Middle frontal gyrus (tissue), 1 donor: ENCODE data around the gene KCTD20.
"Not testable (repeated sequence)": the region's sequence is repeated elsewhere in the genome, so short reads cannot be mapped to it uniquely, and the experiment has no call there.

Source experiments
- DNase-seq: peaks from one replicate; pipeline ENCODE4 v3.0.0-alpha.2; 2015; ENCODE audit warnings: low spot score; ENCODE audit errors: extremely low spot score

The KCTD20 gene

DNA sequence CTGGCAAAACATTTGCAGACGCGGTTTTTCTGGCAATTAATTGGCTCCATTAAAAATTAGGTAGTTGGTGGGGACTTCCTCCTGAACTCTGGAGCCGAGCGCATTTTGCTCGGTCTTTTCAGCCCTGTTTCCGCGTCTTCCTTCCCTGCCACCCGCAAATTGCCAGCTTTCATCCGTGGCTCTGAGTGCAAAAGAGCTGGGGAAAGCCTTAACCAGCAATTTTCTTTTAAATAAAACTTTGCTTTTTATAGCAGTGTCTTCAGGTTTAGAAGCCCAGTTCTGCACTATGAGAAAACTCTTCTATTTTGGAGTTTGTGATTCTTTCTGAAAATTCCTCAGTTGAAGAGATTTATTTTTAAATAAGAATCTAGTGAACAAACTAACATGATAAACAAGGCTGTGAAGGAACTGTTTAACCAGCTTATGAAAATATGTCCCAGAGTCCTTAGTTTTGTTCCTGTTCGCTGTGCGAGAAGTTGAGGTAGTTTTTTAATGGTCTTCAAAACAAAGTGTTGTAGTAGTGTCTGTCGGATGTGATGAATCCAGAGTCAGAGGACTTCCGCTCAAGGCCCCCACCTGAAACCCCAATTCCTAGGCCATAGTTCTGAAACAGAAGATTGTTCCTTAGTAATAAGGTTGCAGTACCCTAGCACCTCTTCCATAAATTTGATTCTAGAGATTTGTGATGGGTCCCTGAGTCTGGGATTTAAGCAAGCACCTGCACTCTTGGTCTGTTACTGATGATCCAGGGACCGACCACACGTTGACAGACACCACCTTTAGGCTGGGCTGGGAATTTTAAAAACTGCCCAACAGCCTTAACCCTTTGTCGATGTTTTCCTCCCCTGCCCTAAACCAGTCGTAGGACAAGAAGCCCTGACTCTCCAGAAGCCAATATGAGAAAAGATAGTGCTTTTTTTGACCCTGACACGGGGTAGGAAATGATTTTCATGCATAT lies 950 bp downstream of the KCTD20 start:
- no peak for DNase-seq

DNA sequence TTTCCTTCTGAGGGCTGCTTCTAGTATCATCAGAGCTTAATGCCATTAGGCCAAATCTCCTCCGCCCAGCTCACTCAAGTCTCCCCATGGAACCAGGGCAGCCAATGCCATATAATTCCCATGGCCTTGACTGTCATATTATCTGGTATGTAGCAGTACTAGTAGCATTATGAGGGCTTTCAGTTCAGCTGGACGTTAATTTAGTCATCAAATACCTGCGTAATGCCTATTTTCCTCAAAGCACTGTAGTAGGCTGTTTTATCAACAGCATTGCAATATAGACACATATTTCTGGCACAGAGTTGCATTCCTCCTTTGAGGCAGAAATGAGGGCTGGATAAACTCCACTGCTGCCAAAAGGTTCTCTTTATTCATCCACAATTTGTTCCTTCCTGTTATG lies 1.7 kb downstream of the KCTD20 start:
- DNase-seq: no peak

DNA sequence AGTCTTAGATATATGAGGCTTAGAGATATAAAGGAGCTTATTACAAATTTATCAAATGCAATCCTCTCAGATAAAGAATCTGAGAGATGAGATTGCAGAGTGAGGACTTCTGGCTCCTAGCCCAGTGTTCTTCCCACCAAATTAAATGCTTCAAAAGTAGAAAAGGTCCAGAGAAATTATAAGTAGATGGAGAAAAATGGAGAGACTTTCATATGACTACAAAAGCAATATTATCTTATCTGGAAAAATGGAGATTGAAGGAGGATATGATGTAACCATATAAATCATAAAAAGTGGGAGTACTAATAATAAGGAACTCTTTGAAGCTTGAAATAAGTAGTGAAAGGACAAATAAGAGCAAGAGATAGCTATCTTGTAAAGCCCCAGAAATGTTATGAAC lies 2.8 kb downstream of the KCTD20 start:
- DNase-seq: no peak

DNA sequence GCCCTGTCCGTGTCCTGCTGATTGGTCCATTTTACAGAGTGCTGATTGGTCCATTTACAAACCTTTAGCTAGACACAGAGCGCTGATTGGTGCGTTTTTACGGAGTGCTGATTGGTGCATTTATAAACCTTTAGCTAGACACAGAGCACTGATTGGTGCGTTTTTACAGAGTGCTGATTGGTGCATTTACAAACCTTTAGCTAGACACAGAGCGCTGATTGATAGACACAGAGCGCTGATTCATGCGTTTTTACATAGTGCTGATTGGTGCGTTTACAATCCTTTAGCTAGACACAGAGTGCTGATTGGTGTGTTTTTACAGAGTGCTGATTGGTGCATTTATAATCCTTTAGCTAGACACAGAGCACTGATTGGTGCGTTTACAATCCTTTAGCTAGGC lies 6.4 kb downstream of the KCTD20 start:
- DNase-seq: not testable (repeated sequence)

DNA sequence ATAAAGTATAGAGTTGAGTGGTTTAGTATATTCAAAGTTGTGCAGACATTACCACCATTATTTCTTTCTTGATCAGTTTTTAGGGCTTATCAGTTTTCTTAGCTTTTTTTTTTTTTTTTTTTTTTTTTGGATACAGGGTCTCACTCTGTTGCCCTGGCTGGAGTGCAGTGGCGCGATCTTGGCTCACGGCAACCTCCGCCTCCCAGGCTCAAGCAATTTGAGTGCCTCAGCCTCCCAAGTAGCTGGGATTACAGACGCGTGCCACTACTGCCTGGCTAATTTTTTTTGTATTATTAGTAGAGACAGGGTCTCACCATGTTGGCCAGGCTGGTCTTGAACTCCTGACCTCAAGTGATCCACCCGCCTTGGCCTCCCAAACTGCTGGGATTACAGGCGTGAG lies 10.1 kb downstream of the KCTD20 start:
- not testable (repeated sequence) for DNase-seq

DNA sequence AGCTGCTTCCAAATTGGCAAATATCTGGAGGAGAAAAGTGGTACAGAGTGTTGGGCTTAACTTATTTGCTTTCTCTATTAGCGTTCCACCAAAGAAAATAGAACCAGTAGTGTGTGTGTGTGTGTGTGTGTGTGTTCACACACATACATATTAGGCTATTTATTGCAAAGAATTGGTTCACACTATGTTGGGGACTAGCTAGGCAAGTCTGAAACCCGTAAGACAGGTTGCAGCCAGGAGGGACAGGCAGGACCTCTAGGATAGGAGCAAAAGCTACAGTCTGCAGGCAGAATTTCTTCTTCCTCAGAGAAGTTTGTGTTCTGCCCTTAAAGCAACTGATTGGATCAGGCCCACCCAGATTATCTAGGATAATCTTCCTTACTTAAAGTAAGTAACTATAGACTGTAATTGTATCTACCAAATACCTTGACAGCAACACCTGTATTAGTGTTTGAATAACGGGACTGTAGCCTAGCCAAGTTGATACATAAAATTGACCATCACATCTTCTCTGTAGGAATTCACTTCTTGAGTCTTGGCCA lies 12.8 kb downstream of the KCTD20 start:
- DNase-seq: no peak

DNA sequence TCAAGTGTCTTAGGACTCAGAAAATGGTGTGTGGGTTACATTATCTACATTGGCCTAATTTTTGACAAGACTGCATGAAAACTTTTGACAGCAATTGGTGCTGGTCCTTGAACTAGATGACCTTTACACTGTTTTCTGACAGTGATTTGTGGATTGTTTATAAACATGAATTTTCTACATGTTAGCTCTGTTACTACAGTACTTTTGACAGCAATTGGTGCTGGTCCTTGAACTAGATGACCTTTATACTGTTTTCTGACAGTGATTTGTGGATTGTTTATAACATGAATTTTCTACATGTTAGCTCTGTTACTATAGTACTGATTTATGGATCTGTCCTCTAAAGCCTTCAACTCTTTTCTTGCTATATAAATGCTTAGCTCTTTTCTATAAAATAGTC lies 16.7 kb downstream of the KCTD20 start:
- no peak for DNase-seq

DNA sequence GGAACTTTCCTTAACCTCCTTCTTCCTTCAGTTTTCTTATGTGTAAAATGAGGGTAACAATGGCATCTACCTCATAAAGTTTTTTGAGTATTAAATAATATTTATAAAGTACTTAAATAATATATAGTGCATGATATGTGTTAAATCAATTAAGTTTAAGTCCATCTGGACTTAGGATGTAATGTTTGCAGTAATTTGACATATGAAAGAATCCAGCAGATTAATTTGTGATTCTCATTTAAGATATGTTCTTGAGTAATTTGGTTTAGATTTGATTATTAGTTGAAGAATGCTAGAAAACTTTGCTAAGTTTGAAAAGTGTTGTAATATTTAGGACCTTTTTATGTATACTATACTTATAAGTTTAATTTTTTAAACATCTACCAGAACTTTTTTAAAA lies 18.1 kb downstream of the KCTD20 start:
- no peak for DNase-seq

DNA sequence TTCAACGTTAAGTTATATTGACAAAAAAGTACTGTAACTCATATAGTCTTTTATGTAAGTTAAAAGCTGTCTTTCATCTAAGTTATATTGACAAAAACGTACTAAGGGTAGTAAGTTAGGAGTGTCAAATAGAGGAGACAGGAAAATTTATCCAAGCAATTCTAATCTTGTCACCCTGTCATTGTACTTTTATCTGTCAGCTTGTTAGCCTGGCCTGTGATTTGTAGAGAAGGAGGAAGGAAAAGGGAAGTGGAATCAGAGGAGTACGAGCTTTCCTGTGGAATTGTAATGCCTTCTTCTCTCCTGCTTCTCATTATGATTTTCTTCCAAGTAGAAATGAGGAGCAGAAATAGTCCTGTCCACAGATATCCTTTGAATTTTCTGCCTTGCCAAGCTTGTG lies 18.8 kb downstream of the KCTD20 start:
- DNase-seq: no peak

DNA sequence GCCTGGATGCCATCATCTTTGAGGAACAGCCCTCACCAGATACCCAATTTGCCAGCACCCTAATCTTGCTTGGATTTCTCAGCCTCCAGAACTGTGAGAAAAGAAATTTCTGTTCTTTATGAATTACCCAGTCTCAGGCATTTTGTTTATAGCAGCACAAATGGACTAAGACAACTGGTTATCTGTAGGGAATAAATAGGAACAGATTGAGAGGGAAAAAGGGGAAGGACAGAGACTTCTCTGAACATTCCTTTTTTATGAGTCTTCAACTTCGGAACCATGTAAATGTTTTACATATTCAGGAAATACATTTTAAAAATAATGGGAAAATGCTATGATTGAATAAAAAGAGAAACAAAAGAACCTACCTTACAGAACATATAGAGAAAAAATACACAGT lies 20.9 kb downstream of the KCTD20 start:
- DNase-seq: no peak

DNA sequence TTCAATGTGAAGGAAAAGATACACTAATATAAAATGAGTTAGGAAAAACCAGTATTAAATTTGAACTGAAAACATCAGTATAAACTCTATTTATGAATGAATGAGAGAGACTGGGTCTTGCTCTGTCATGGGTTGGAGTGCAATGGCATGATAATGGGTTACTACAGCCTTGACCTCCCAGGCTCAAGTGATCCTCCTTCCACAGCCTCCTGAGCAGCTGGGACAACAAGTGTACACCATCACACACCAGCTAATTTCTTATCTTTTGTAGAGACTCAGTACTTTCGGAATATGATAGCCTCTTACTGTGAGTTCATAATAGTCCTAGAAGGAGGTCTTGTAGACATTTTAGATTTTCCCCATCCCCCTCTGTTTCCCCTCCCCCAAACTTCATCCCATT lies 21.4 kb downstream of the KCTD20 start:
- DNase-seq: no peak

DNA sequence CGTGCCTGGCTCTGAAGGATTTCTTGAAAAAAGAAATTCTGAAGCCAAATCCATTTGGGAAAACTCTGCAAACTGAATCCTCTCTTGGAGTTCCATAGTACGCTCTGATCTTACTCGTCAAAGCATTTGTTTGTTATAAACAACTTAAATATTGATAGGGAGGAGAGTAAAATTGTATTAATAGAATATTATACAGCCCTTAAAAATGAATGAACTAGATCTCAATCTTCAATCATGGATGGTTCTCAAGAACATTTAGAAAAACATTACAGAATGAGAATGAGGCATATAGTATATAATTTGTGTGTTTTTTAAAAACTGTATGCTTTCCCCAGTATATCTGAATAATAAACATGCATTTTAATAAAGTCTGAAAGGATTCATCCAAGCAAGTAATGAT lies 24.8 kb downstream of the KCTD20 start:
- no peak for DNase-seq

DNA sequence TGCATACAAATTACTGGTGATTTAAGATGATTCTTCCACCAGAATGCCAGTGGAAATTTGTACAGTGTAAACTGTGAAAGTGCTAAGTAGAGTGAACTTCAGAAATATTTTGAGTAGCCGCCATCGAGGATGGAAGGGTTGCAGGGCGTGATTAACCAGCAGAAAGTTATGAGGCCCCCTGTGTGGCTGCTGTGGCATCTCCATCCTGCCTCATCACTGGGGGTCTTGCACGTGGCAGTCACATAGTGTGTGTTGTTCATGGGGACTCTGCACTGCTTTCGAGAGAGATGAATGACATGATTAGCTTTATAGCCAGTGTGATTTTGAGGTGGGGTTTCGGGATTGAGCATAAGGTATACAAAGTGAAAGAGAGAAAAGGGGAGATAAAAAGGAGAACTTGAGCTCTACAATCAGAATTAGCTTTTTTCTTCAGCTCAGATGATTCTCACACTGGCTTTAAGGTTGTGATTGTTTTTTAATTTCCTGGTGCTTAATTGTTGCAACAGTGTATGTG lies 26.4 kb downstream of the KCTD20 start:
- no peak for DNase-seq

DNA sequence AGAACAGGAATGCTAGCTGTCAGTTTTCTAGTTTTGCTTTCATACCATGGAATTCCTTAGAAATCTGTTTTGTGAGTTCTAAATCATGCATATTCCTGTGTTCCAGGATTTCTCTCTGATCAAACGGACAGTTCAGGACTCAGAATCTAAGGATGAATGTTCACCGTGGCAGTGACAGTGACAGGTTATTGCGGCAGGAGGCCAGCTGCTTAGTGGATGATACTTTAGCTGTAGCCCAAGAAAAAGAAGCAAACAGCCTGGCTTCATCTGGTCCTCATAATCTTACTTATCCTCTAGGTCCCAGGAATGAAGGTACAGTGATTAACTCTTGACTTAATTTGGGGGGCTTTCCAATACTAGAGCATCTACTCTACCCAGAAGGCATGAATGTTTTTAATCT lies 27.1 kb downstream of the KCTD20 start:
- no peak for DNase-seq

DNA sequence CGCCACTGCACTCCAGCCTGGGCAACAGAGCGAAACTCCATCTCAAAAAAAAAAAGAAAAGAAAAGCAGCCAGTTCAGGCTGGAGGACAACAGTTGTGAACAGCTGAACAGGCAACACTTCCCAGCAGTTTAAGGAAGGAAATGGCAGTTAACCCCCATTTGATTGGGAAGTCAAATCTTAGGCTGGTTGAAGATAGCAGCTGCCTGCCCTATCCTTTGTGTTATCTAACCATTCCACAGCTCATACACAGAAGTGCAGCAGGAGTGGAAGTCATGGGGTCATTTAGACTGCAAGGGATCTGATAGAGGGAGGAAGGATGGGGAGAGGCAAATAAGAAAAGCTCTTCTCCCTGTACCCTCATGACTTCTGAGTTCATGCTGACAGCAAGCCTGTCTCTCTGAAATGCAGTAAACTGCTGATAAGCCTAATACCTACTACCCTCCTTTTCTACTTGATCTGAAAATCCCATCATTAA lies 35.3 kb downstream of the KCTD20 start:
- no peak for DNase-seq

DNA sequence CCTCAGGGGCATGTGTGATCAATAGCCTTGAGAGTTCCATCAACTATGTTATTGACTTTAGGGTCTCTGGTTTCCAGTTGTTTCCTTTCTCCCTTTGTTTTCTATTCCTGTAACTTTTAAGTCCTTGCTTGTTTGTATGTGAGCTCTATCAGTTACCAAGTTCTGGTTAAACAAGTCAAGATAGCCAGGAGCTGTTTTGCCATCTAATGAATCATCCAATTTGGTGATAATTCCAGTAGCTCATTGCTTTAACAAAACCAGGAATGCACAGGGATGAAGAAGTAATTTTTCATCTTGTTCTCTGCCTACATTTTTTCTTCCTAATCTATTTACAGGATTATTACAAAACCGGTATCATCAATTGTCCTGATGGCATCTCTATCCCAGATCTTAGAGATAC lies 36.5 kb downstream of the KCTD20 start:
- DNase-seq: no peak

DNA sequence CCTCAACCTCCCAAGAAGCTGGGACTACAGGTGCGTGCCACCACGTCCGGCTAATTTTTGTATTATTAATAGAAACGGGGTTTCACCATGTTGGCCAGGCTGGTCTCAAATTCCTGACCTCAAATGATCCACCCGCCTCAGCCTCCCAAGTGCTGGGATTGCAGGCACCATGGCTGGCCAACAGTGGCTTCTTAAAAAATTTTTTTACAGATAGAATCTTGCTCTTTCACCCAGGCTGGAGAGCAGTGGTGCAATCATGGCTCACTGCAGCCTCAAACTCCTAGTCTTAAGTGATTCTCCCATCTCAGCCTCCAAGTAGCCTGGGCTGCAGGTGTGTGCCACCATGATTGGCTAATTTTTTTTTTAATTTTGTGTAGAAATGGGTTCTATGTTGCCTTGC lies 40.5 kb downstream of the KCTD20 start:
- DNase-seq: not testable (repeated sequence)

DNA sequence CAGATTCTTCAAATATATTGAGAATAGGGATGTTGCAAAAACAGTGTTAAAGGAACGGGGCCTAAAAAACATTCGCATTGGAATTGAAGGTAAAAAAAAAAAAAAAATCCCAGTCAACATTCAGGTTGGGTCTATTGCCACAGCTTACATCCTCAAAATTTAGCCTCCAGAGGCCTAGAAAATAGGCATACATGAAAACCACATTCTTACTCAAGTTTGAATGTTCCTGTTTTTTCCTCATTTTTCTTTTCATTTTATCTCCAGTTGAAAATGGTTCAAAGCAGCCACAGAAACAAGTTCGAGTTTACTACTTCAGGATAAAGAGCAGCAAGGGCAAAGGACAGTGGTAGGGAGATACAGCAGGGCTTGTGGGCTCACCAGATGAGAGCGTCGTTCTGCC lies 41.9 kb downstream of the KCTD20 start:
- no peak for DNase-seq

DNA sequence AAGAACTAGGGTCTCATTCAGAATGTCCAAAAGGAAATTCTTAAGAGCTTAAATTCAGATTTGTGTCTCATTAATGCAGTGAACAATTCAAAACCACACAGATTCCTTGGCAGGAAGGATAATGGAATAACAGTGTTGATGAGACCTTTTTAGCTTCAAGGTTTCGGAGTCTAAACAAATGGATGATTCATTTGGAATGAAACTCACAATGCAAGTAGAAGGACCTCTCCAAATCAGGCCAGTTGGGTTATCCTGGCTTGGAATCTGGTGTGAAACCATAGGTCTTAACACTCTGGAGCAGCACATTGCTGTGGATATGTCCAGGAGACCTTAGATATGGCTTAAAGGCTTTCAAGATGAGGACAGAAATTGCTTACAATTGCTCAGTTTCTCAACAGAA lies 44.9 kb downstream of the KCTD20 start:
- DNase-seq: no peak

DNA sequence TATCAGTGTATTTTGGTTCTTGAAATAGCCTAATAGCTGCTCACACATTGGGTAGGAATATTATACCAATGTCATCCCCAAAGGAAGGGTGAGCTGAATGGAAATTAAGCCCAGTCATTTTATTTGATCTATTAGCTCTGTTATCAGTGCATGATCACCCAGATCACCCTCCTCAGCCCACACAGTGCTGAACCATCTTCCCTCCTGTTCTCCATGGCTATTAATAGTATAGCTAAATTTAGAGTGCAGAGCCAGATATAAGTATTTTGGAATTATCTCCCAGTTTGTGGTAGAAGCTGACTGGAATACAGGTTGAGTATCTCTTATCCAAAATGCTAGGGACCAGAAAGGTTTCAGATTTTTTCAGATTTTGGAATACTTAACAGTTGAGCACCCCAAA lies 45.4 kb downstream of the KCTD20 start:
- no peak for DNase-seq

DNA sequence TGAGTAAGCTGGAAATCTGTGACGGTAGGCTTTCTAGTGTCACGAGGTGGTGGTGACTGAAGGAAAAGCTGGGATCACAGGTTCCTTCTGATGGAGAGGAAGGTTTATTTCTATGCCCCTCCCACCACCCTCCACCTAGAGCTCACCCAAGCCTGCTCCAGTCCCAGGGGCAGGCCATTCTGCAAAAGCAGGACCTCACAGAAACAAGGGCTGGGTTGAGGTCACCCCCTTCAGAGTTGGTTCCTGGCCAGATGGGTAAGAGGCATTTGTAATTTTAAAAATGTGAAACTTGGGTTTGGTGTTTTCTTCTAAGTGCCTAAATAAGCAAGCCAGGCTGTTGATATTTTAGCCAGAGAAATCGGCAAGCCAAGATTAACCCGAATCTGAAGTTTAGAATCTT lies 46.6 kb downstream of the KCTD20 start:
- no peak for DNase-seq

DNA sequence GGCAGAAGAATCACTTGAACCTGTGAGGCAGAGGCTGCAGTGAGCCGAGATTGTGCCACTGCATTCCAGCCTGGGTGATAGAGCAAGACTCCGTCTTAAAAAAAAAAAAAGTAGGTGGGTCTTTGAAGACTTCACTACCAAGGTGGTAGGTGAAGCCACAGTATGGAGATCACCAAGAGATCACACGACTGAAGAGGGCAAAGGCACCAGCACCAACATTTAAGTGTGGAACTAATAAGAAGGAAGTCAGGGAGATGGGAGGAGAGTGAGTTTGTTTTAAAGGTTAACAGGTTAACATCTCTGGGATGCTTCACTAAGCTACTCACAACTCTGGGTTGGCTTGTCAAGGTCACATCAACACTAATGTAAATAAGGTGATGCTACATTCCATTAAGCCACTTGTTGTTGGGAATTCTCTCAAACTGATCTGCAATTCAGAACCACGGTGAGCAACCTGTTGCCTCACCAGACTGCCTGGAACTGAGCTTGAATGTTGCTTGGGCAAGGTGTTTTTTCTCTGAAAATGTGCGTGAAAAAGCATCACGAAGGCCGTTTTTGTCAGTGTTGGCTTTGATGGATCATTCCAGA lies 48.7 kb downstream of the KCTD20 start:
- DNase-seq: no peak
